GM19240 (cell line): ENCODE measurements around the gene TLK1.

Experiments used
- DNase-seq: peaks from one replicate; pipeline ENCODE4 v3.0.0; 2011; ENCODE audit warnings: low spot score; ENCODE audit not compliant: insufficient read length

The TLK1 gene

DNA sequence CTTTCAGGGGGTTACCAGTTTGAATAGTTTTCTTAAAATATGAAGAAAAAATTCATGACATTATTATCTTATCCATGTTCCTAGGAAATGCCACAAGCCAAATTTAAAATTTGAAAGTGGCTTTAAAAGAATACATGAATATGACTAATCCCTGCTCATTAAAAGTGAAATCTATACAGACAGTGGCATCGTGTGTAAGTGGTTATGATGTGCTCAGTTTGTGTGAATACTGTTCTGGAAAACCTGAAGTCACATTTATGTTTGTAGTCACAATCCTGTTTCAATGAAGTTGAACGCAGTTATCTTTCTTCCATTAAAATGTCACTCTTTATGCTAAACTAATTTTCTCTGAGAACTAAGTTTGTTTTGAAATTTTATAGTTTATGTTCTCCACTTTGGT, 155.9 kb downstream of the TLK1 start:
- DNase-seq = no peak

DNA sequence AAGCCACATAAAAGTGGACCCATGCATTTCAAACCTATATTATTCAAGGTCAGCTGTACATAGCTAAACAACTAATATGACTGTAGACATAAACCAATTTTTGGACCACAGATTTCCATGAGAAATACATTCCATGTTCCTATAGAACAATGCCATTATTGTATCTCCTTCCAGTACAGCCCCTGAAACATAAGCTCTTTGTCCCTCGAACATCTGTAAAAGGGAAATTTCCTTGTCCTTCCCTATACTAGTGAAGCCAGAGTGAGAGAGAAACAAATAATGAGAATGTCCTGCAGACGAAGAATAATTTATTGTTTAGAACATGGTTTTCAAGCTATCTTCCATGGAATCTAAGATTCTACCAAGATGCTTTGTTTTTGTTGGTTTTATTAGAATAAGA, 156.3 kb downstream of the TLK1 start:
- DNase-seq = no peak

DNA sequence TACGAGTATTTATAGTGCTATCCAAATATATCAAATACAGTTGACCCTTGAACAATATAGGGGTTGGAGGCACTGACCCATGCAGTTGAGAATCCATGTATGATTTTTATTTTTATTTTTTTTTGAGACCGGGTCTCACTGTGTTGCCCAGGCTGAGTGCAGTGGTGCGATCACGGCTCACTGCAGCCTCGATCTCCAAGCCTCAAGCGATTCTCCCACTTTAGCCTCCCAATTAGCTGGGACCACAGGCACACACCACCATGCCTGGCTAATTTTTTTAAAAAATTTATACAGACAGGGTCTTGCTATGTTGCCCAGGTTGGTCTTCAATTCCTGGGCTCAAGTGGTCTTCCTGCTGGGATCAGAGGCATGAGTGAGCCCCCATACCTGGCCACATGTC, 161.0 kb downstream of the TLK1 start:
- no peak for DNase-seq

DNA sequence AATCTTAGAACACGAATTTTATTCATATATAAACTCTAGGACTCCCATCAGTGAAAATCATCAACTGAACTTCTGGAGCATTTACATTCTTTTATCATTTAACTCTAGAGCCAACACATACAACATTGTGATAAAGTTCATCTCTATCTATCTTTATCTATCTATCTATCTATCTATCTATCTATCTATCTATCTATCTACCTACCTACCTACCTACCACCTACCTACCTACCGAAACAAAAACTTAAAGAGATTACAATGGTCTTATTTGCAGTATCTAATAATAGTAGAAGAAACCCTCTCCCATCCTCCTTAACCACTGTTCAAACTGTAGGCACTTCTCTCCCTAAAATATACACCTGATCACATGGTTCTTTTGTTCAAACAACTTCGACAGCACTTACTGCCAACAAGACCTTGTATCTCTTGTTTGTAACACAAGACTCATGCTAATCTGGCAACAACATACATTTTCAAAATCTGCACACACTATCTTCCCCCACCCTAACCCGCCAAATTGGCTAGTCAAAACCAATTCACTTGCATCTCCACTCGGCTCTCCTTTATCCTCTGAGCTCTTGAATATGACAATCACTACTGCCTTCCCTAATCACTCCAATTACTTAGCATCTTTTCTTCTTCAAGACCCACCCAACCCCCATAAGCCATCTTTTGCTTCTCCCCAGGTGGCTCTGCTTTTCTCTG, 162.6 kb downstream of the TLK1 start:
- no peak for DNase-seq

DNA sequence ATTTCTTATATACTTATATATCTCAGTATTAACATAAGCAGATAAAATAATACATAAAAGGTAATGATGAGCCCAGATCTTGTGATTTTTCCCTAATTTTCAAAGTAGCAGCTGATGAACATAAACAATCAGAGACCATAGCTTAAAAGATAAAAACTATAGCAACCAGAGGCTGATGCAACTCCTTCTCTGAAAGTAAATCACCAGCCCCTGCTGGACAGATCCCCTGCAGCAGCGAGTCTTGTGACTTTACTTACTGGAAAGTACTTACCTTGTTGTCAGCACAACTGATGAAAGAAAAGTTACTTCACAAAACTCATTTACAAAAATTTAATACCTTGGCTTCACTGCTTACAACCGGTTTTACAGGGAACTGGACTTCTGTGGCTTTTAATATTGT, 164.4 kb downstream of the TLK1 start:
- DNase-seq = no peak

DNA sequence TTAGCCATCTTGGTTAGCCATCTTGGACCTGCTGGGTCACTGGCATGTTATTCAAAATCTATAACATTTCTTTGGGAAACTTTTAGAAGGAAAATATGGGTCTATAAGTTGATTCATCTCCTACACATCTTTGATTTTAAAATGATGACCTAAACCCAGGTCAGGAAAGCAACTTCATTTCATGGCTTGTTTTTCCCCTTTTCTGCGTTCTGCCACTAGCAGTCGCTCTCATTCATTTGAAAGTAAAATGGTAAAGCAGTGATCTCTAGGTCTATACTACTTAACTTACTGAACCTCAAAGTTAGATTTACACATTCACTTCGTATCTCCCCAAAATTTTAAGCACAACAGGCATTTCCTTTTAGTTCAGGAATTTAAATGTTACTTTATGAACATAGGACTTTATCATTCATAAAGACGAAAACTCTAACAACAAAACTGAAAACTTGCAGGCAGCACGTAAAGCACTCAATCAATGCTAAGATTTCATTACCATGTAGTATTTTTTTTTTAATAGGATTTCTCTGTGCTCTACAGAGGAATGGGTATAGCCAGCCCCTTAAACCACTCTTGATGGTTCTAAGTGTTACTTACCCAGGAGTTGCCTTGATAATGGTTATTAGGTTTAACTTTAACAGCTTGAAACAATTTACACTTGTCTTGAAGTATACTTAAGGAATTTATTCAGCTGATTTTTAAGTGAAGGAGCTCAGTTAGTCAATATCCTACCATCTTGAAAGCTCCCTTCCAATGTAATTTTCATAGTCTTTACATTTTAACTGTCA, 169.1 kb downstream of the TLK1 start:
- DNase-seq = no peak

DNA sequence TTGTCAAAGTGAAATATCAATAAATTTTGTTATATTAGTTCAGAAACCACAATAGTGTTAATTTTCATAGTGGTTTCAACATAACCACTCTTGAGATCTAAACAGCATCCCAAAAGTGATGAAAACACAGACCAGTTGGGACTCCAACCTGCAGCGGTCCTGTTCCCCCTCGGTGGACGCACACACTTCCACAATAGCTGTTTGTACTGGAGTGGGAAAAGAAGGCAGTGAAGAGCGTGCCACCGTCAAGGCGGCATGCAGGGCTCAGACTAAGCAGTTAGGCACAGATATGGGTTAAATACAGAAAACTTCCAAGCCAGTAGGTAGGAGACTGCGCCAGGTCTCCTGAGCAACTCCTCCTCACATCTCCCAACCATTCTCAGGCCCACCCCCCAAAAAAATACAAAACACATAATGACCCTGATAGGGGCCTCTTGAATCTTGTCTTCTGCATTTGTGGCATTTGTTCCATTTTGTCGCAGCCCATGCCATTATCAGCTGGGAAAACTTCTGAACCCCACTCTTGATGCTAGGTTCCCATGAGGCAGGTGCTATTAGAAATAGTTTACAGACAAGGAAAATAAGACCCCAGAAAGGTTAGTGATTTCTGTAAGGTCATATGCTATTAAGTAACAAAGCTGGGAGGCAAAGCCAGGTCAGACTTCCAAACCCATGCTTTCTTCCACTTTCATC, 174.0 kb downstream of the TLK1 start:
- DNase-seq = no peak

DNA sequence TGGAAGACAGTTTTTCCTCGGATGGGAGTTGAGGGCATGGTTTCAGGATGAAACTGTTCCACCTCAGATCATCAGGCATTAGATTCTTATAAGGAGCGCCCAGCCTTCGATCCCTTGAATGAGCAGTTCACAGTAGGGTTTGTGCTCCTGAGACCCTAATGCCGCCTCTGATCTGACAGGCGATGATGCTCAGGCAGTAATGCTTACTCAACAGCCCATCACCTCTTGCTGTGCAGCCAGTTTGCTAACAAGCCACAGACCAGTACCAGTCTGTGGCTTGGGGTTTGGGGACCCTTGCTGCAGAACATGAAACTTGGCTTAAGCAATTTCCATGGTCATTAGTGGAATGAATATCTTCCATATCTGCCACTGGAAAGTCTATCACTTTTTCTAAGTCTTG, 175.3 kb downstream of the TLK1 start:
- no peak for DNase-seq

DNA sequence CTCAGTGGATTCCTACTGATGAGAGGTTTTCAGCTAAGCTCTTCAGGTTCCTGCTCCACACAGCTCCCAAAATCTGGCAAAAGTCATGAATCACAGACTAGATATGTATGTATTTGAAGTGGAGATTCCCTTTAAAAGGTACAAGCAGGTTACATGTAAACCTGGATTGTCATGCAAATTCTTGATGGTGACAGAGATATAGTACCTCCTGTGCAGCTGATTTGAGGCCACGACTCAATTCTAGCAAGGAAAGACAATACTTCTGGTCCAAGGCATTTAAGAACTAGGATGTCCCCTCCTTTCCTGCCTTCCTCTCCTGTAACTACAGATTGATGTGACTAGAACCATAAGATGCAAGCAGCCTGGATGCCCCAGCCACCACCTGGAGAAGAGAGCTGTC, 176.6 kb downstream of the TLK1 start:
- no peak for DNase-seq

DNA sequence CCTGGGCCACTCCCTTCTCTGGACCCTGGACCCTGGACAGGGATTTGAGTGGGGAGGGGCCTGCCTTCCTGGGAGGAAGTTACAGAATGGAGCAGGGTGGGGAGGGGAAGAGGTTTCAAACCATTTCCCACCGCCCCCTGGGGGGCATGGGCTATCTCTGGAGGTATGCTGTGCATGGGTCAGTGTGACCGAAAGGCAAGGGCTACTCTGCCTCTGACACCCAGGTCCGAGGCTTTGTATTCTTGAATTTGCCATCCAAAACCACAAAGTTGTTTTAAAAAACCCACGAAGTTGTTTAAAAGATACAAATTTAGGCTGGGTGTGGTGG, 184.8 kb downstream of the TLK1 start:
- DNase-seq = no peak

DNA sequence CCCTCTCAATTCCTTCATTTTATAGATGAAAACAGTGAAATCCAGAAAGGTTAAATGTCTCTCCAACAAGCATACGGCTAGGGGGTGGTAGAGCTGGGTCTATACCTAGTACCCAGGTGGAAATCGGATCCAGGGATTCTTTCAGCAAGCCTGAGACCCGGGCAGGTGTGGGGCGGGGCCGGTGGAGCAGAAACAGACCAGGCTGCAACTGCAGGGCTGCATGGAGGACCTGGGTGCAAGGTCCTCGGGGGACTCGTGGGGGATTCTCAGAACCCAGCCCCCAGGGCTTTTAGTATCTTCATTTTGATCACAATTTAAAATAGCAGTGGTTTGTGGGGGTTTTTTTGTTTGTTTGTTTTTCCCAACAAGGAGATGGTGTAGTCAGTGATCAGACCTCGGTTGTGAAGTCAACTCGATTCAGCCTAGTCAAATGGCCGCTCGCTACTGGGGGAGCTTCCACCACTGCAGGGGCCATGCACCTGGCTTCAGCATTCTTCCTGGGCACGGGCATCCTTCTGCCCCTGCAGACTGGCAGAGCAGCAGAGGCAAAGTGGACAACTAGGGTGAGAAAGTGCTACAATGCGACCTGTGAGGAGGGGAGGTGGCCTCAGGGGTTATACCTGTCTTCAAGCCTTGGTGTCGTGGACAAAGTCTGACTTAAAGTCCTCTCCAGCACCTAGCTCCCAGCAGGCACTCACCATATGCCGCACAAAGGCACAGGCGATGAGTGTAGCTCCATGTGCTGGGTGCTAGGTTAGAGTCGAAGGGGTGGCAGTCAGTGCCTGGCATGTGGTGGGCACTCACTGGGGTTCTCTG, 185.4 kb downstream of the TLK1 start:
- DNase-seq = no peak

DNA sequence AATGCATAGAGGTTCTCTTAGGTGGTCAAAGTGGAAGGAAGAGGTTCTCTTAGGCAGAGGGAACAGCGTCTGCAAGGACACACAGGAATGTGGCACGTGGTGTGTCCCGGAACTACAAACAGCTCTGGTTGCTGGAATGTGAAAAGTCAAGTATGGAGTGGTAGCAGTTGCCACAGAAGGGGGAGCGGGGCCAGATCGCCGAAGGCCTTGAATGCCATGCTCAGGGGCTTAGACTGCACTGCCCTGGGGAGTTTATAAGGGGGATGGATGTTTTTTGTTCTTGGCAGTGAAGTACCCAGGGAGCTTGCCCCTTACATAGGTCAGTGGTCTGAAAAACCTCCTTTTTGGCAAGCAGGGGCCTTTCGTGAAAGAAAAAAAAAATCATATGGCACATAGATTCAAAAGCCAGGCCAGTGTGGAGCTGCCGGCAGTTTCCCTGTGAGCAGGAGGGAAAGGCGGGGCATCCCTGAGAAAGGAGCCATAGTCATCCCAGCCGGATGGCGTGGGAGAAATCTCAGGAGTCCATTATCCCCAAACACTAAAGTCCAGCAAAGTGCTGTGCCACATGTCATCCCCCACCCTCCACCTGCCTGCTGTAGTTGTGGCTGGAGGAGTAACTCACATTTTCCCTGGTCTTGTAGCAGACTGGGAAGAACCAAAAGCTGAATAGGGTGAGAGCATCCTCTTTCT, 186.2 kb downstream of the TLK1 start:
- no peak for DNase-seq

DNA sequence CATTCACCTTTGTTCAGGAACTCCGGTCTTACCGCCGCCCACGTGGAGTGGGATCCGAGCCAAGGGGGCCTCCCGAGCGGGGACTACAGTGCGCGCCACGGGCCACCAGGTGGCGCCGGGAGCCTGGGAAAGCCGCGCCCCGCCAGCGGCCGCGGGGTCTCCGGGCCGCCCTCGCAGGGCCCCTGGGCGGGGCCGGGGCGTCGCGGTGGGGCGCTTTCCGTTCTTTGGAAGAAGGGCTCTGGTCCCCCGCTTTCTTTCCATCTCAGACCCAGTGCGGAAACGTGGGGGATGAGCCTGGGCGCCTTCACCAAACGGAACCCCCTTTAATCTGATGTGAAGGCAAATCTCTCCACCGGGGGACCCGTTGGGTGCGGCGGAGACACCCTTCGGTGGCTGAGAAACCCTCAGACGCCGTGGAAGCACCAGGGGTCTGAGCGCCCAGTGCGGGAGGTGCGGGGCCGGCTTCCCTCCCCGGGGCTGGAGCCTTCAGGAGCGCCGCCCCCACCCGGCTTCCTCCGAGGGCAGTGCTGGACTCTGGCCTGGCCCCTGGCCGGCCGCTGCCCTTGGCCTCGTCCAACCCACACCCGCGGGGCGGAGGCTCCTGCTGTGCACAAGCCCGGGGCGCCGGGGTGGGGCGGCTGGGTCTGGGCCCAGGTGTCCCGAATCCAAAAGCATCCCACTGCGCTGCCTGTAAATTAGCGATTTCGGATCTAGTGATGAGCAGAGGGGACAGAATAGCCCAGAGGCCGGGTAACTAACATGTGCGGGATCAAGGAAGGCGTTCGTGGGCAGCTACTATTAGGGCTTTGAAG, 187.0 kb downstream of the TLK1 start:
- DNase-seq = peak; percentile 84

DNA sequence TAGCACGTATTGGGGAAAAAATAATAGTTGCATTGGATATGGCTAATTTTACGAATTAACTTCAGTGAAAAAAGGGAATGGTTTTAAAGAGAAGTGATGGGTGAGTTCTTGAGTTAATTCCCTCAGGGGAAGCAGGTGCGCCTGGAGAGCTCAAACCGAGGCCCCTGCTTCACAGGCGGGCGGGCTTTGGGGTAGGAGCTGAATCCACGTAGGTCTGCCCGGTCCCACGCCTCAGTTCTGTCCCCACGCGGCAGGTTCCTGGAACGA, 187.5 kb downstream of the TLK1 start:
- no peak for DNase-seq

DNA sequence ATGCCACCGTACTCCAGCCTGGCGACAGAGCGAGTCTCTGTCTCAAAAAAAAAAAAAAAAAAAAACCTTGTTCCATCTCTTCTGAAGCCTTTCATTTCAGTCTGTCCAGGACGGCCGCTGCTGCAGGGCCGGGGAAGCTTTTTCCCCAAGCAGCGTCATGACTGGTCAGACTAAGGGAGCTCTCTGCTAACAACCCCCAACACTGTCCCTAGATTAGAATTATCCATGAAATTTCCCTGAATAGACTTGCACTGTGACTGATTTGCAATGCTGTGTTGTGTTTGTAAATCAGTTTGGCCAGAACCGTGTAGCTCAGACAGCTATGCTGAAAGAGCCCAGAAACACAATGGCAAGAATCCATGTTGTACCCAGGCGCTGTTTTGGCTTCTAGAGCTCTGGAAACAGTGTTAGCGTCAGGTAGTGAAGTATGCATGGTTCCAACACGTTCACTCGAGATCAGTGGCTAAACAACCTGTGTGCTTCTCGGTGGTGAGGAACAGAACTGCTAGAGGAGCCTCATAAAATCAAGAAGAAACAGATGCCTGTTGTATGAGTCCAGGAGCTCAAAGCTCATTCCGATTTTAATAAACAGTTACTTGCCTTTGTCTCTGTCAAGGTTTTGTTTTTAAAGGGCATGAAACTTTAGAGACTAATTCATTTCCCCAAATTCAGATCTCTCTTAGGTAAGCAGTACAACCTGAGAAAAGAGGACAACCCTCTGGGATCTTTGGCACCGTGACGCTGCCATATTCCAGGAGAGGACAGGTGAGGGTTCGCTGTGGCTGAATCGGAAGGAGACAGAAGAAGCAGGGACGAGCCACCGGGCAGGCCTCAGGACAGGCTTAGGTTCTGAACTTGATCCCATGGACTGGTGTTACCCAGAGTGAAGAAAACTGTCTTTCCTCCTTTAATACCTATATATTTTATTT, 188.1 kb downstream of the TLK1 start:
- no peak for DNase-seq

DNA sequence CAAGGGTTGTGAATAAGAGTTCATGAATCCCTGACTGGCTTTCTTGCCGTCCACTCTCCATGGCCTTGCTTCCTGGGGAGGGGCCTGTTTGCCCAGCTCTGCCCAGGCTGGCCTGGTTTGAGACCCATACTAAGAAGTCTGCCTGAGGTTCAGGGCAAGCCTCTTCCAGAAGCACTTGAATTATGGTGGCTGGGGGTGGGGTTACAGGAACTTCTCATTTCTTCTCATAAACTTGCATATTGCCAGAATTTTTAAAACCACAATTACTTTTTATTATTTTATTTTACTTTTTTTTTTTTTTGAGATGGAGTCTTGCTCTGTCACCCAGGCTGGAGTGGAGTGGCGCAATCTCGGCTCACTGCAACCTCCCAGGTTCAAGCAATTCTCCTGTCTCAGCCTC, 189.6 kb downstream of the TLK1 start:
- no peak for DNase-seq

DNA sequence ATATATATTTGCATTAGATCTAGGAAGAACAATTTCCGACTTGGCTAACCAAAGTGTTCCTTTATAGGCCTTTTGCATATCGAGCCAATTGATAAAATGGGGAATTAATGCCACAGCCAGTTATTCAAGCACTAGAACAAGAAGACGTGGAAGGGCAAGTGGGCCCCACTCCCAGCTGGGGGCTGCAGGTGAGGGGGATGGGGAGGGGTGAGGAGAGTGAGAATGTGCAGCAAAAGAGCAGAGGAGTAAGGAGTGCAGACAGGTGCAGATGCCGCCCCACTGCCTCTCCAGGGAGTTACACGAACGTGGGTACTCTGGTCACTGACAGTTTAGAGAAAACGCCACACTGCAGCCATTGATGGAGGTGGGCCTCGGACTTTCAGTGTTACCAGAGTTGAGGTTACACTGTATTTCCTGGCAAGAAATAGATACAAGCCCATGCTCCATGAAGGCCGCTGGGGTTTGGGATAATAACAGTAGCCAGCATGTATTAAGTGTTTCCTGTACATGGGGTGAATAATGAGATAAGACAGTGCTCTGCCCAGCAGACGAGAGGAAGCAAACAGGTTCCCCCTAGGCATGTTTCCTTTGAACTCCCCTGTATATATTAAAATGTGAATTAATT, 190.7 kb downstream of the TLK1 start:
- no peak for DNase-seq

DNA sequence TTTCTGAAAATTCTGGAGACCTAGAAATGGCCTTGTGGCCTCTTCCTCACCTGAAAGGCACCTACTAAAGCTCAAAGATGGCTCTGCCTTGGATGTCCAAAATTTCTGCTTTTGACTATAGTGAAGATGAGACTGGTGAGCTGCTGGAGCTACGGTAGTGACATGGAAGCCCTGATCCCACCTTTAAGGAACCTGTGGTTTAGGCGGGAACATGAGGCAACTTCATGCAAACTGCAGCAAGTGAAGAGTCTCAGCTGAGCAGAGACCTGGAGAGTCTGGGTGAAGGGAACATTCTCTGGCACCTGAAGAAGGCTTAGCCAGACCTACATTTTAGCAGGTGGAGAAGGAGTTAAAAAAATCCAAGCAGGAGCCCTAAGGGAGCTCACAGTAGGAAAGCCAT, 191.7 kb downstream of the TLK1 start:
- no peak for DNase-seq
